Coronary artery (tissue), 2 donors: Measurements from ENCODE around the gene MYOG.

Experiments
- DNase-seq: peaks from one replicate; pipeline ENCODE4 v3.0.0-alpha.2; 2017; ENCODE audit warnings: low spot score
- H3K27ac ChIP-seq, 2 donors: fragments of 200-600 bp; sonication (generic); one replicate each; pipeline ENCODE4 v1.5.1; 2016 to 2019
- H3K4me3 ChIP-seq: fragments of 200-600 bp; sonication (generic); 2 replicates; pipeline ENCODE4 v1.5.1; 2016; ENCODE audit warnings: mild to moderate bottlenecking, moderate library complexity
- TF ChIP-seq, protein P1 (sequence below): fragments of 200-600 bp; sonication (generic); IDR thresholded peaks from one replicate; pipeline ENCODE4 v1.5.1; 2019; ENCODE audit warnings: antibody characterized with exemption

The MYOG gene

DNA sequence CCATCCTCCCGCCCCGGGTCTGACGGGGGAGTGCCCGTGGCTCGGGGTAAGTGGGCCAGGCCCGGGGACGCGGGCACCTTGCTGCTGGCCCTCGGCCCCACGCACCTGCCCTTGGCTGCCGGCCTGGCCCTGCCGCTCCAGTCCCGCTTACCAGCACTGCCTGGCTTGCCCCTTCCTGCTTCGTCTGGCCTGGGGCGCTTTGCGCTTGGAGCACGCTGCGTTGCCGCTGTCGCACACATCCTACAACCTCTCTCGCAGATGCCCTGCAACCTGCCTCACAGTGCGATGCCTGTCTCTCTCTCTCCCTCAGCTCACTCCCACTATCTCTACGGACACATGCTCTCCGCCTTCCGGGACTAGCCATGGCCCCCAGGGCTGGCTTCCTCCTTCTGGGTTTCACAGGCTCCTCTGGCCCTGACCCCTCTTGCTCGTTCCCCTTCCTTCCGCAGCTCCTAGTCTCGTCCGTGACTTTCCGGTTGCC, 9.7 kb downstream of the MYOG start:
- Histone ChIP-seq H3K27ac (no peak overlapping the region), H3K4me3 (peak overlapping the region; percentile 58)
- TF ChIP-seq, protein P1, sequence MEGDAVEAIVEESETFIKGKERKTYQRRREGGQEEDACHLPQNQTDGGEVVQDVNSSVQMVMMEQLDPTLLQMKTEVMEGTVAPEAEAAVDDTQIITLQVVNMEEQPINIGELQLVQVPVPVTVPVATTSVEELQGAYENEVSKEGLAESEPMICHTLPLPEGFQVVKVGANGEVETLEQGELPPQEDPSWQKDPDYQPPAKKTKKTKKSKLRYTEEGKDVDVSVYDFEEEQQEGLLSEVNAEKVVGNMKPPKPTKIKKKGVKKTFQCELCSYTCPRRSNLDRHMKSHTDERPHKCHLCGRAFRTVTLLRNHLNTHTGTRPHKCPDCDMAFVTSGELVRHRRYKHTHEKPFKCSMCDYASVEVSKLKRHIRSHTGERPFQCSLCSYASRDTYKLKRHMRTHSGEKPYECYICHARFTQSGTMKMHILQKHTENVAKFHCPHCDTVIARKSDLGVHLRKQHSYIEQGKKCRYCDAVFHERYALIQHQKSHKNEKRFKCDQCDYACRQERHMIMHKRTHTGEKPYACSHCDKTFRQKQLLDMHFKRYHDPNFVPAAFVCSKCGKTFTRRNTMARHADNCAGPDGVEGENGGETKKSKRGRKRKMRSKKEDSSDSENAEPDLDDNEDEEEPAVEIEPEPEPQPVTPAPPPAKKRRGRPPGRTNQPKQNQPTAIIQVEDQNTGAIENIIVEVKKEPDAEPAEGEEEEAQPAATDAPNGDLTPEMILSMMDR: no peak
- DNase-seq: no peak

DNA sequence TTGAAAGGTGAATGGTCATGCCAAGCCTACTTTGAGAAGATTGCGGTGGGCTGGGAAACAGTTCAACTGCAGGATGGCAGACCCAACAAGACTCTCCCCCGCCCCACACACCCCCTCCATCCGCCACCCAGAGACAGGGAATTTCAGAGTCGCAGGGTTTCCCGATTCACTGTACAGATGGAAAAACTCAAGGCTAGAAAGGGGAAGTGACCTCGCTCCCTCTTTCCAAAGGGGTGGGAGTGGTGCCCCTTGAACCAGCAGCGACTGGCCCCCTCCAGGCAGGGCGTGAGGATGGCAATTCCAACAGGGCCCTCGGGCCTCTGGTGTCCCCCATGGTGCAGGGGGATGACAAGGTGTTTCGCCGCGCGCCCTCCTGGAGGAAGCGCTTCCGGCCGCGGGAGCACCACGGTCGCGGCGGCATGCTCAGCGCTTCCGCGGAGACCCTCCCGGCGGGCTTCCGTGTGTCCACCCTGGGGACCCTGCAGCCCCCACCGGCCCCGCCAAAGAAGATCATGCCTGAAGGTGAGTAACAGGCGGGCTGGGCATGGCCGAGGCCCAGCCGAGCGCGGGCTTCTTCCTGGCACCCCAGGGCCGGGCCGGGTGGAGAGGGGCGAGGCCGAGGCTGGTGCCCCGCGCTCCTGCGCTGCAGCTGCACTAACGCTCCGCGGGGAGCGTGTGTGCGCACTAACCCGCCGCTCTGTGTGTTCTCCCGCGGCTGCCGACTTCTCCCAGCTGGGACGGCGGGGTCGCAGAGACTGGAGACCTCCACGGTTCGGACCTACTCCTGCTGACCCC, 10.4 kb downstream of the MYOG start:
- peak overlapping the region; percentile 58 for H3K4me3 ChIP-seq
- TF ChIP-seq, protein P1: no peak
- H3K27ac ChIP-seq: no peak overlapping the region
- no peak for DNase-seq

DNA sequence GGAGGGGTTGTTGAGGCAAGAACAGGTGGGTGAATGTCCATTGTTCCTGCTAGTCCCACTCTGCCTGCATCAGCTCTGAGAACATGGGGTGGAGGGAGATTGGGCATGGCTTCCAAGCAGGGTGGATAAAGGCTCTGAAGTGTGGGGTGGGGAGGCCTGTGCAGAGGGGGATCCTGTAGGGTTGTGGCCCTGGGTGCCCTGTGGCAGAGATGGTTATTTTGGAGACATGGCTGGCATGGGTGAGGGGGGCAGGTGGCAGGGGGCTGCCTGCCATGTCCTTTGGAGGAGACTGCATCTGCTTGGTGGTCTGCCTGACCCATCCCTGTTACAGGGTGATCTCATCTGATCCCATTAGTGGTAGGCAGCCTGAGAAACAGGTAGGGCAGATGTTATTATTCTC, 11.2 kb downstream of the MYOG start:
- TF ChIP-seq, protein P1: no peak
- Histone ChIP-seq H3K27ac (no peak overlapping the region), H3K4me3 (no peak overlapping the region)
- DNase-seq: no peak

DNA sequence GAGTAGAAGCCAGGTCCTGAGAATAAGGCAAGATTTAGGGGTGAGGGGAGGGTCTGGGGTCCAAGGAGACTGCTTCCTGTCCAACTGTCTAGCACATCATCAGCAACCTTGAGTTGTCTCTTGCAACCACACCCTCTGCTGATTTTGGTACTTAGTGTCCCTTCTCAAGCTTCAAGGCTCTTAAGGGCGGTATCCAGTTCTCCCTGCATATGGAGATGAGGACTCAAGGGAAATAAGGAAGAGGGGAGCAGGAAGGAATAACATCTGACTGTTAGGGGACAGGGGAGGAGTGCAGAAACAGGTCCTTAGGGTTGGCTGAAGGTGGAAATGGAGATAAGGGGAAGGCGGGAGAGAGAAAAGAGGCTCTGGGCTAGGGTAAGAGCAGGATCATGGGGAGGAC, 12.3 kb downstream of the MYOG start:
- TF ChIP-seq, protein P1: no peak
- DNase-seq: no peak
- Histone ChIP-seq H3K27ac (no peak overlapping the region), H3K4me3 (no peak overlapping the region)

DNA sequence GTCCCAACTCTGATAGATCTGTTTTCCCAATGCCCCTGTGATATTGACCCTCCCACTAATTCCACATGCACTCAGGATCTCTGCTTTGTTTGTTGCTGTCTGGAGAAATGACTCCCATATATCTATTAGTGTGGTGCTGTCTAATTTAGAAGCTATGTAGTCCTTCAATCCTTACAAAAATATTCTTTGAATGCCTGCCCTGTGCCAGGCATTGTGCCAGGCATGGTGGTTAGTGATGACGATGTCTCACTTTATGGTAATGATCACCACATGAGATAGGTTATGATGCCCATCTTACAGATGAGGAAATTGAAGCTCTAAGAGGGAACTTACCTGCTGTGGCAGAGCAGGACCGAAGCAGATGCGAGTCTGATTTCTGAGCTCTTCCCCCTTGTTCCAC, 12.9 kb downstream of the MYOG start:
- TF ChIP-seq, protein P1: no peak
- DNase-seq: no peak
- Histone ChIP-seq H3K4me3 (no peak overlapping the region), H3K27ac (no peak overlapping the region)

DNA sequence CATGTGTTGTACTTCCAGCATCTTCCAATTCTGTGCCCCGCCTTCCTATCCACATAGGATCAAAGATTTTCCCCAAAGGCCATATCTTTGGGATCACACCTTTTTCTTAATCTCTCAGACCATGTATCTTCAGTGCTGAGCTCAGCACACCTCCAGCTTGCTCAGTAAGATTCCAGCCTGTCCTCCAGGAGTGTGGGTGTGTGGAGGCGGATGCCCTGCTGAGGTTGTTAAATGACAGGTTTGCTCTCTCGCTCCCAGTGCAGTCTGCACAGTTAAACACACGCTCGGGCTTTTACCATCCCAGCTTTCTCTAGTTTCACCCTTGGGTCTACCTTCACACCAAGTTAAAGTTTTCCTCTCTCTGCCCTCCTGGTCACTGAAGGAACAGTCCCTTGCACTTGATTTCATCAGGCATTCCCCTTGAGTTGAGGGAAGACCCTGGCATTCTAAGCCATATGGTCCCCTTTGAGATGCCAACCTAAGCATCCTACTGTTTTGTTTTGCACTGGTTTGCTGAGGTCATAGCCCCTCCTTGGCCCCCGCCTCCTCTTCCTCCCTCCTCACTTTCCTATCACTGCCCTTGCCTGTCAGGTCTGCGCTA, 13.7 kb downstream of the MYOG start:
- DNase-seq: no peak
- Histone ChIP-seq H3K27ac (no peak overlapping the region), H3K4me3 (no peak overlapping the region)
- TF ChIP-seq, protein P1: no peak
